Placental epithelial cell (primary cell): ENCODE data around the gene PRPH2. TPM values are rescaled to one million over a fixed set of nuclear protein-coding genes. Genes with fewer than 3 reads are reported as not detected.

Source experiments
- small RNA-seq: library from RNA; depleted of rRNA; stranded (forward); fragments of <200 nt; gene quantifications from one replicate; pipeline ENCODE3, GENCODE V24; 2012
- total RNA-seq: library from RNA; depleted of rRNA; stranded (reverse); fragments of >200 nt; gene quantifications from 2 replicates; pipeline ENCODE4 v1.2.3, GENCODE V29; 2012

Gene PRPH2
- 0.79 and 0.98 TPM in 2 replicates for total RNA-seq

GRCh38 chr6:42722497-42722896, at the start of gene PRPH2:
Gene PRPH2, minus strand, starts transcription at chr6:42722597. Its CDS starts 263 bp downstream, at chr6:42722334.

GRCh38 chr6:42745640-42746462, 23.5 kb upstream of the PRPH2 start, which contains the start of gene TBCC:
Gene TBCC, minus strand, starts transcription at chr6:42746103. Its CDS starts 30 bp downstream, at chr6:42746073.

Small RNAs within 50 kb of the gene (small RNA-seq; reads per million reads assigned to genes)
- not detected for gene RNU6-890P

Other genes with a start within 250 kb of the PRPH2 start
- gene UBR2, start 158.6 kb downstream of the PRPH2 start, total RNA-seq = 30.2 and 30.9 TPM in 2 replicates
- gene TBCC, start 23.5 kb upstream of the PRPH2 start, total RNA-seq = 34.2 and 36.3 TPM in 2 replicates
- 6.1 and 7.5 TPM in 2 replicates for gene BICRAL, start 59.5 kb upstream of the PRPH2 start, total RNA-seq
- 83.6 and 87.5 TPM in 2 replicates for gene RPL7L1, start 157.0 kb upstream of the PRPH2 start, total RNA-seq
- gene PTCRA, start 193.5 kb upstream of the PRPH2 start, total RNA-seq = not detected in 2 replicates
- 37.6 and 44.8 TPM in 2 replicates for gene CNPY3, start 206.9 kb upstream of the PRPH2 start, total RNA-seq
- 0.43 TPM in 1 of 2 replicates, not detected in the other for gene GNMT, start 238.2 kb upstream of the PRPH2 start, total RNA-seq